Measurements from ENCODE around the gene SORCS1. TPM values are rescaled to one million over a fixed set of nuclear protein-coding genes. Genes with fewer than 3 reads are reported as not detected.

Gene SORCS1
- total and polyA plus RNA-seq, 2 of the 8 experiments (the other 6 are each of a cell fraction or from before 2014, with no cell fraction given) = 4.1 to 4.6 TPM

DNA sequence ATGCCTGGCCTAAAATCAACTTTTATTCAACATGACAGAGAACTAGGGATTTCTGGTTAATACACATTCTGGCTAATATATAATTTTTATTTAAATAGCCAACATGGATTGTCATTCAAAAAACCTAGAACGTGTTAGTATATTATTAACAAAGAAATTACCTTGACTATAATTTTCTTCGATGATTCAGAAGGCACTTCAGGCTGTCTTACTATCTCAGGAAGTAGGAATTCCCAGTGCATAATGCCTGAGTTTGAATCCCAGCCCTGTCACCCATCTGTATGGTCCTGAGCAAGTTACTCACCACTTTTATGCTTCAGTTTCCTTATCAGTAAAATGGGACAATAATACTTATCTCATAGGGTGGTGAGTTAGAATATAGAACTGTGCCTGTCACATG is 106.2 kb downstream of the SORCS1 start:
- Histone ChIP-seq H3K9me3 (ENCODE audit: insufficient read depth in 2 of 2, low read depth in 1 of 2, low read length in 1 of 2) (no peaks in the 10 kb centered on the region), H3K27me3 (replicated peaks in 1 of 4; ENCODE audit: control insufficient read depth in 3 of 4, extremely low read depth in 1 of 4, insufficient read depth in 3 of 4, low read length in 3 of 4) (no peaks in the 10 kb centered on the region), H2BK5ac (ENCODE audit: low read depth, low read length) (no peak overlapping the region), H4K91ac (replicated peaks; ENCODE audit: insufficient read length, low read length) (no peak overlapping the region), H3K4ac (replicated peaks; ENCODE audit: insufficient read length, low read depth, low read length) (no peak overlapping the region), H3K4me2 (ENCODE audit: insufficient read depth in 1 of 2, low read depth in 2 of 2, low read length in 2 of 2) (no peak overlapping the region), H3K14ac (ENCODE audit: insufficient read length) (no peak overlapping the region), H2AFZ (ENCODE audit: low read length) (no peak overlapping the region), H3K18ac (ENCODE audit: extremely low read depth, low read length) (no peak overlapping the region), H3K9ac (replicated peaks in 1 of 4; ENCODE audit: extremely low read depth in 1 of 4, low read depth in 3 of 4, low read length in 3 of 4) (no peak overlapping the region), H3K23me2 (ENCODE audit: low read depth, low read length) (no peaks in the 10 kb centered on the region), H4K8ac (ENCODE audit: extremely low read depth, insufficient read depth, low read length) (no peak overlapping the region), H3K23ac (ENCODE audit: insufficient read length) (no peak overlapping the region), H3K27ac (ENCODE audit: low read depth, low read length) (no peak overlapping the region), H2BK12ac (ENCODE audit: low read depth, low read length) (no peak overlapping the region), H3K4me3 (ENCODE audit: extremely low read depth in 1 of 4, insufficient read depth in 2 of 4, low read depth in 3 of 4, low read length in 4 of 4) (no peak overlapping the region), H3K56ac (replicated peaks; ENCODE audit: insufficient read length, low read depth, low read length) (no peak overlapping the region), H3K79me1 (ENCODE audit: low read depth, low read length) (no peaks in the 10 kb centered on the region), H4K5ac (ENCODE audit: insufficient read length, low read depth, low read length) (no peak overlapping the region), H2BK15ac (ENCODE audit: low read length) (no peak overlapping the region), H3K36me3 (ENCODE audit: control insufficient read depth in 2 of 4, insufficient read depth in 4 of 4, low read length in 3 of 4) (no peaks in the 10 kb centered on the region), H2AK5ac (ENCODE audit: low read depth, low read length) (no peak overlapping the region), H4K20me1 (replicated peaks in 1 of 2; ENCODE audit: control insufficient read depth in 1 of 2, insufficient read depth in 2 of 2, low read length in 2 of 2) (no peaks in the 10 kb centered on the region), H3K79me2 (ENCODE audit: control insufficient read depth in 1 of 2, insufficient read depth in 2 of 2, low read length in 2 of 2) (no peaks in the 10 kb centered on the region), H2BK20ac (ENCODE audit: low read length) (no peak overlapping the region), H3K4me1 (replicated peaks in 1 of 4; ENCODE audit: control insufficient read depth in 3 of 4, insufficient read depth in 4 of 4, low read length in 3 of 4) (peaks cover 0 to 3% (median 2%) of the 10 kb centered on the region in 4 experiments; a peak in 2 of 7 replicates), H2BK120ac (replicated peaks; ENCODE audit: low read depth, low read length) (no peak overlapping the region)
- CTCF ChIA-PET (ENCODE audit: partially characterized antibody) = no interaction called here
- POLR2A ChIA-PET (ENCODE audit: partially characterized antibody) = no interaction called here
- WGBS, 2 experiments (ENCODE audit: extremely low coverage in 1 of 2, insufficient coverage in 1 of 2, insufficient read length in 1 of 2, insufficient replicate concordance in 2 of 2, low coverage in 1 of 2, low lambda C conversion rate in 2 of 2, missing lambda C conversion rate in 1 of 2) = 93% methylated on average over 2 of the region's 2 CpGs; no CpG with 5 or more reads in 1 of the 2 experiments
- DNase-seq (ENCODE audit: low read depth in 1 of 2, low spot score in 2 of 2) = no peak
- no peak for FAIRE-seq
- TF ChIP-seq TAF7 (optimal IDR thresholded peaks at IDR 0.05; ENCODE audit: borderline replicate concordance, low read depth, low read length) (no peak), TCF12 (IDR thresholded peaks at IDR 0.05; ENCODE audit: low read depth, low read length) (no peak), FOSL1 (IDR thresholded peaks at IDR 0.05; ENCODE audit: insufficient read depth, low read depth, low read length) (no peak), BACH1 (IDR thresholded peaks at IDR 0.05; ENCODE audit: low read length) (no peak), CREB1 (IDR thresholded peaks at IDR 0.05) (no peak), CEBPB (IDR thresholded peaks at IDR 0.05; ENCODE audit: low read depth, low read length) (no peak), RBBP5 (IDR thresholded peaks at IDR 0.05; ENCODE audit: borderline replicate concordance, low read depth, low read length) (no peak), CBX5 (IDR thresholded peaks at IDR 0.05; ENCODE audit: low read depth, low read length) (no peak), SUZ12 (IDR thresholded peaks at IDR 0.05; ENCODE audit: low read length) (no peak), KDM5A (IDR thresholded peaks at IDR 0.05; ENCODE audit: low read length) (no peak), JUND (IDR thresholded peaks at IDR 0.05; ENCODE audit: low read length) (no peak)
- TF ChIP-seq, protein P1, sequence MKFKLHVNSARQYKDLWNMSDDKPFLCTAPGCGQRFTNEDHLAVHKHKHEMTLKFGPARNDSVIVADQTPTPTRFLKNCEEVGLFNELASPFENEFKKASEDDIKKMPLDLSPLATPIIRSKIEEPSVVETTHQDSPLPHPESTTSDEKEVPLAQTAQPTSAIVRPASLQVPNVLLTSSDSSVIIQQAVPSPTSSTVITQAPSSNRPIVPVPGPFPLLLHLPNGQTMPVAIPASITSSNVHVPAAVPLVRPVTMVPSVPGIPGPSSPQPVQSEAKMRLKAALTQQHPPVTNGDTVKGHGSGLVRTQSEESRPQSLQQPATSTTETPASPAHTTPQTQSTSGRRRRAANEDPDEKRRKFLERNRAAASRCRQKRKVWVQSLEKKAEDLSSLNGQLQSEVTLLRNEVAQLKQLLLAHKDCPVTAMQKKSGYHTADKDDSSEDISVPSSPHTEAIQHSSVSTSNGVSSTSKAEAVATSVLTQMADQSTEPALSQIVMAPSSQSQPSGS (IDR thresholded peaks at IDR 0.05; ENCODE audit: low read length) = no peak
